Medulla oblongata (tissue), 1 donor: ENCODE results near the gene C11orf42.
"Not testable (repeated sequence)": the region's sequence is repeated elsewhere in the genome, so short reads cannot be mapped to it uniquely, and the experiment has no call there.

ENCODE experiments used
- DNase-seq: peaks from one replicate; pipeline ENCODE4 v3.0.0-alpha.2; 2015; ENCODE audit errors: extremely low spot score

Gene C11orf42

DNA sequence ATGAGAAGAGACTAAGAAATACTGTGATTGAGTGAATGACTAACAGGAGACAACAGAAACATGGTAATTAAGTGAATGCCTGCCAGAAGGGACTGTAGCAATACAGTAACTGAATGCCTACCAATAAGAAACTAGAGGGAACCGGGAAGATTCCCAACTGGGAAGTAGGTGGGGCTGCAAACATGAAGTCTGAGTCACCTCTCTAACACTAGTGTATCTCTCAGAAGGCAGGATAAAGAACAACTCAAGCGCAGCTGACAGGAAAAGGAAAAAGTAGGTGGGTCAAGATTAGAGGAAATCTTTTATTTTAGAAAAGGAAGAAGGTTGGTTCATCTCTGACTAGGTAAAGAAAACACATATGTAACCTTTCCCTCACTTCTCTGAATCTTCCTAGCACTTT, 14.0 kb downstream of the C11orf42 start:
- no peak for DNase-seq

DNA sequence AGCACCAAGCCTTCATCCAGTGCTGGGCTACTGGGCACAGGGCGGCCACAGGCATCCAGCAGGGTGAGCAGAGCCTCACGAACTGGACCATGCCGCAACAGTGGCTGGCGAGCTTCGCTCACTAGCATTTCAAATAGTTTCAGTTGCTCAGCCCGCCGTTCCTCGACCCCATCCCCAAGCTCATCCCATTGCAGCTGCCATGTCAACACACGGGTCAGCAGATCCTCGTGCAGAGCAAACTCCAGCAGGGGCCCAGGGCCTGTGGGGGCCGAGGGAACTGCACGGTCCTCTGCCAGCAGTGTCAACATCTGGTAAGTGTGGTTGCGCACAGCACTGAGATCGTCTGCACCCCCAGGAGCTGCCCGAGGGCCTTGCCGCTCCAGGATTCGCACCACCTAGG, 18.5 kb downstream of the C11orf42 start:
- DNase-seq = no peak

DNA sequence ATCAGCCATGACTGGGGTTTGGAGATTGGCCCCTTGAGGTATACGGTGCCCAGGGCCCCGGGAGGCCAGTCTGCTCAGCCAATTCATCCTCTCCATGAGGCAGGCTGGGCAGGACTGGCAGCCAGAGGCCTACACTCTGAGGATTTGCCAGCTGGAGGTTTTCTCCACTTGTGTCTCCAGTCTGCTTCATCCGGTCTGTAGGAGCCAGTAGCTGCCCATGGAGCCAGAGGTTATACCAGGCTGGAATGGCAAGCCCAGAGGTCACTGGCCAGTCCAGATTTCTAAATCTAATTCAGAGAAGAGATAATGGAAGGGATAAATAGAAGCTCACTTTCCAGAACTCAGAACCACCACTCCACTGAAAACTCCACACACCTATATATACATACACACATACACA, 19.1 kb downstream of the C11orf42 start:
- DNase-seq = no peak

DNA sequence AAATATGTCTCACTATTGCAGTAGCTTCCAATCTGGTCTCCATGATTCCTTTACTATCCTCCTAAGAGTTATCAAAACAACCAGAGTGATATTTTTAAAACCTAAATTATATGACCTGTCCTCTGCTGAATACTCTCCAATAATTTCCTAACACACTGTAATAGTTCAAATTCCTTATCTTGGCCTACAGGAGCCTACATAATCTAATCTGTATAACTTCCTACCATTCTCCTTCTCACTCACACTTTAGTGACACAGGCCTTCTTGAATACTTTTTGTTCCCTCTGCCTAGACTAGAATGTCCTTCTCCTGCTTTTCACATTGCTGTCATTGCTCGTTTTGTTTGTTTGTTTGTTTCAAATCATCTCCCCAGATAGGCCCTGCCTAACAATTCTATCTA, 19.7 kb downstream of the C11orf42 start:
- DNase-seq = no peak

DNA sequence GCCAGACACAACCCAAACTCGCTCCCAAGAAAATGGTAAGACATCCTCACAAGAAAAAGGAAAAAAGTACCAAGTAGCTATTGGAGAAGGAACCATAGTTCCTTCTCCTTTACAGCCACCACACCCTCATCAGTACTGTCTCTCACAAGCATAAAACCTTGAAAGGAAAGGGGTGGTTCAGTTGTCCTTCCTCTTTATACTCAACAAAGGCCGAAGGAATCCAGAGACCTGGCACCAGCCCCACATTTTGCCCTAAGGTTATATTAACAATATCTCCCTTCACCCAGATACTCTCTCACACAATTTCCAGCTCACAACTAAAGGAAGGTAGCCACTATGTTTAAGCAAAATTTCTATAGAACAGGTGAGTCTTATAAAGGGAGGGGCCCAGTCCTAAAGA, 20.5 kb downstream of the C11orf42 start:
- DNase-seq = no peak

DNA sequence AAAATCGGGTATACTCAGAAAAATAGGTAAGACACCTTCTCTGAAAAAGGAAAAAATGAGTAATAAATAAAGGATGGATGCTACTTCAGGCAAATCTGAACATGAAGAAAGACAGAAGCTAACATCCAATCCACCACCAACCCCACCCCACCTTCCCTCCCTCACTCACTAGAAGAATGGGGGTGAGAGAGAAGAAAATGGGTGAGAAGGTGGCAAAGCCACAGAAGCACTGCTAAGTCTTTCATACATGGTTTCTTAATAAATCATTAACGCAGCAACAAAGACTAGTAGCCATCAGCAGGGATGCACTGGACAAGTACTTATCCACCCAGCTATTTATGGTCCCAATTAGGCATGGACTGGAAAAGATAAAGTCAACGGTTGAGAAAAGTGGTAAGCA, 23.2 kb downstream of the C11orf42 start:
- DNase-seq = no peak

DNA sequence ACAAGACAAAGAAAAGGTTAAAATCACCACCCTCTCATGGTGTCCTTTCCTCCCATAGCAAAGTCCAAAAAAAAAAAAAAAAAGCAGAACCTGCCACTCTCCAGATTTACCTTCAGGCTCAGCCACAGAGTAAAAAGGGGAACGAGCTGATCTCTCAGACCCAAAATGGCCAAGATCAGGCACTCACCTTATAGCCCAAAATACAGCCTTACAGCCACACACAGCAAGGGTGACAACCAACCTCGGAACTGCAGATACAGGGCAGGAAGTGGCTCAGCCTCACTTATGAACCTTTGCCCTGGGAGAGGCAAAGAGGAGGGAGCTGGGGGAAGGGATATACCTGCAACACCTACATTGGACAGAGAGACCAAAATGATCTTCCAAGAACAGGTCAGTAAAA, 24.6 kb downstream of the C11orf42 start:
- DNase-seq = no peak

DNA sequence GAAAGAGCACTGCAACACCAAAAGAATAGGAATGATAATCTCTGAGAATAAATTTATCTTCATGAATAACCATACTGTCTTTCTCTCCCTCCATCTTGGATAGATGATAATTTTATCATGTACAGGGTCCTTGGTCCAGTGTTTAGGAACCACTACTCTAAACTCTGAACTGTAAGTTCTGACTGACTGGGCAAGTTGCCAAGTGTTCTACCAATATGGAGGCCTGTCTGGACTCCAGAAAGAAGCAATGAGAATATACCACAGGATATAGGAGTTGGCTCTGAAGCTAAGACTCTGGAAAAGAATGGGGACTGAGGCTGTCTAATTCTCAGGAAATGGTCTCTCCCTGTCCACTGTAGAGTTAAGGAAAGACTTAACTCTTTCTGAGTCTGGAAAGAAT, 27.5 kb downstream of the C11orf42 start:
- no peak for DNase-seq

DNA sequence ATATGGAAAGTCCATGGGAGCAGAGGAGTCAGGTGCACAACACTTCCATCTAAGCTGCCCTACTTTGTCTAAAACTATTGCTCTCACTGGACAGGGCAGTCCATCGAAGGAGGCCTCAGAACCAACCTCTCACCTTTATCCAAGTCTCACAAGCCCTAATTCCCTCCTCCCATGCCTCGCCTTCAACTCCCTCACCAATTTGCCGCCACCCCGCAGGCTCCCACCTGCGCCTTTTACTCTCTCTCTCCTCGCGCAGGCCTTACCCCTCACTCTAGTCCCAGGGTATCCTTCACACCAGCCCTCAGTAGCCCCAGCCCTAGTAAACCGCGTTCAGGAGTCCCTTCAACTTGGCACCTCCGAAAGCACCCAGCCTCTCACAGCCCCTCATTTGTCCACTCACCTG, 28.6 kb downstream of the C11orf42 start:
- no peak for DNase-seq

DNA sequence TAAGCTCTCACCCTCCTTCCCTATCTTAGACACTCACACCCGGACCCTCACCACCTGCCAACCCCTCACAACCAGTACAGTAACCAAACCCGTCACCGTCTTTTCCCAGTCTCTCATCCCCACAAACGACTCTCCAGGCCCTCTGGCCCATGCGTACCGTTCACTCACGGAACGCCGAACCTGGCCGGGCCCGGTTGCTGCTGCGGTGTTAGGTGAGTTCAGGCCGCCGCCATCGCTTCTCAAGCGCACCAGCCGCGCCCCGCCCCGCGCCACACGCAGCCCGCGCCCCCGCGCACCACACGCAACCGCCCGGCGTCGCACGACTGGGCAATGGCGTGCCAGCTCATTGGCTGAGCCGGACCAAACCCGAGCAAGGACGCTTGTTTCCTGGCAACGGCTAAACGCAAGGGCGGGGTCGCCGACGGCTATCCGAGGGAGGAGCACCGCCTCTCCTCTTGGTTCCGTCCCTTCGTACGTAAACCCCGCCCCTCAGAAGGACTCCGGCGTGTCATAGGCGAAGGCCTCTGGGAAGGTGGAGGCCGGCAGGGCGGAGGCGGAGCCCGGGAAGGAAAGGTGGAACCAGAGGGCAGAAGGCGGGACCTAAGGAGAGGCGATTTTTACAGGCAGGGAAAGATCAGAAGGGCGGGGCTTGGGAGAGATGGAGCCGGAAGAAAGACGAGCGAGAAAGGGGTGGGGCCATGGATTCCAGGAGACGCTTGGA, 29.2 kb downstream of the C11orf42 start, which contains the start of gene FHIP1B:
Gene FHIP1B (minus strand): TSS at position 250 of the 721 bp plus-strand sequence. CDS start 10,120 bp downstream, outside the sequence.
- DNase-seq = peak; percentile 99

DNA sequence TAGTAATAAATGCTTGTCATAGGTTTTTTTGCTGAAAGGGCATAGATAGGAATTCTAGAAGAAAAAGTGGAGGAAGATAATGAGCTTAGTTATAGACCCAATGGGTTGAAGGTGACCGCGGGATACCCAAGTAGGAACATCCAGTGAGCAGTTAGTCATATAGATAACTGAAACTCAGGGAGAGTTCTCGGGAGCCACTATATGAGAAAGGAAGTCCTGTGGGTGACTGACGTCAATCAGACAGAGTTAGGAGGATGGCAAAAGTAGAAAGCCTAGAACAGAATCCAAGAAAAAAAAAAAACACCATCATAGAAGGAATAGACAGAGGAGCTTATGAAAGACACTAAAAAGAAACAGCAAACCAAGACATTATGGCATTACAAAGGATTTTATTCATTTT, 31.9 kb downstream of the C11orf42 start:
- no peak for DNase-seq

DNA sequence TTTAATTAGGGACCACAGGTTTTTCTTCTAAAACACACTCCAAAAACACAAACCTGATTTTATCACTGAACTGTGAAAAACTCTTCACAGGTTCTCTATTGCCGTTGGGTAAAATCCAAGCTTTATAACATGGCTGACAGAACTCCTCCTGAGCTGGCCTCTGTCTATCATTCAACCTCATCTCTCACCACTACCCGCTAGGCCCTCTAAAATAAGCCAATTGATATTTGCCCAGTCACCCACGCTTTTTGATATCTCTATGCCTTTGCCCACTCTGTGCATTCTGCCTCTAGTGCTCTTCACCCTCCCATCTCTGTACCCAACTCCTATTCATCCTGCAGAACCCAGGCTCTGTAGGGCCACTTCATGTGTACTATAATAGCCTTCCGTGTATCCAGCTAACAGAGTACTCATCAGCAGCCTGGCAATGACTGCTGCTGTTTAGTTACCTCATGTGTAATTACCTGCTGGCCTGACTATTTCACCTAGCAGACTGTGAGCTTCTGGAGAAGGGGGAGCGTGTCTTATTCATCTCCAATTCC, 32.5 kb downstream of the C11orf42 start:
- DNase-seq = no peak

DNA sequence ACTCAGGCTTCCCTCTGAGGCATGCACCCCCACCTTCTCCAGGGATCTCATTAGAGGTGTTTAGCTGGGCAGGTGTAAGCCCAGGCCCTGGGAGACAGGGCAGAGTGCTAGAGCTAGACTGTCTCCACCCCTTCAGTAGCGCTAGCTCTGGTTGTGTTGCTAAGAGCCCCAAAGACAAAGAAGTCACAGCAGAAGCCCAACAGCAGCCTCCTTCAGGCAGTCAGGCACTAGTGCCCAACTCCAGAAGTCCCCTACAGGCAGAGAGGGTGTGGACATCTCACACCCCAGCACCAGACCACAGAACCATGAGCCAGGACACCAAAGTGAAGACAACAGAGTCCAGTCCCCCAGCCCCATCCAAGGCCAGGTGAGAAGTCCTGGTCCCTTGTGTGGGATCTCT, 33.5 kb downstream of the C11orf42 start, which contains the start of gene CNGA4:
Gene CNGA4 (plus strand): TSS at position 188 of the 400 bp plus-strand sequence. CDS start 118 bp downstream, at position 306.
- no peak for DNase-seq

DNA sequence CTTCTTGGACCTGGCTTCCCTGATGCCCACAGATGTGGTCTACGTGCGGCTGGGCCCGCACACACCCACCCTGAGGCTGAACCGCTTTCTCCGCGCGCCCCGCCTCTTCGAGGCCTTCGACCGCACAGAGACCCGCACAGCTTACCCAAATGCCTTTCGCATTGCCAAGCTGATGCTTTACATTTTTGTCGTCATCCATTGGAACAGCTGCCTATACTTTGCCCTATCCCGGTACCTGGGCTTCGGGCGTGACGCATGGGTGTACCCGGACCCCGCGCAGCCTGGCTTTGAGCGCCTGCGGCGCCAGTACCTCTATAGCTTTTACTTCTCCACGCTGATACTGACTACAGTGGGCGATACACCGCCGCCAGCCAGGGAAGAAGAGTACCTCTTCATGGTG, 34.8 kb downstream of the C11orf42 start:
- no peak for DNase-seq

DNA sequence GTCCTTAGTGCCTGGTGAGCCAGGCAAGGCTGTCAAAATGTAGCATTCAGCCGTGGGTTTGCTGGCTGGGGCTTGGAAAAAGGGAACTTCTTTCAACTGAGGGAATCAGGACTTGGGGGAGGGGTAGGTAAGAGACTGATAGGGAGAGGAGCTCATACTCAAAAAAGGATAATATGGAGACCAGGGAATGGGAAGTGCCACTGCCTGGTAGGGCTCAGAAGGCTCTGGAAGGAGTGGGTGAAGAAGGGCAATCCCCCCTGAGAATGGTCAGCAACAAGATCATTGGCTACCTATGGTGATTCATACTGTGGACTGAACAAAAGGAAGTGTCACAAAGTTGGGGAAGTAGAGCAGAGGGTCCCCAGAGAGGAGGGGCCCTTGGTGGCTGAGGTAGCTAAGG, 35.4 kb downstream of the C11orf42 start:
- DNase-seq = no peak

DNA sequence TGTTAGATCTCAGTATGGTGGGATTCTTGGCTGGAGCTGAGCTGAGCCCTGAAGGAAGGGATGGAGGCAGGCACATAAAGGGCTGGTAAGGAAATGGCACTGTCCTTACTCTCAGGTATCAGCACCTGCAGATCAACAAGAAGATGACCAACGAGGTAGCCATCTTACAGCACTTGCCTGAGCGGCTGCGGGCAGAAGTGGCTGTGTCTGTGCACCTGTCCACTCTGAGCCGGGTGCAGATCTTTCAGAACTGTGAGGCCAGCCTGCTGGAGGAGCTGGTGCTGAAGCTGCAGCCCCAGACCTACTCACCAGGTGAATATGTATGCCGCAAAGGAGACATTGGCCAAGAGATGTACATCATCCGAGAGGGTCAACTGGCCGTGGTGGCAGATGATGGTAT, 36.0 kb downstream of the C11orf42 start:
- no peak for DNase-seq

DNA sequence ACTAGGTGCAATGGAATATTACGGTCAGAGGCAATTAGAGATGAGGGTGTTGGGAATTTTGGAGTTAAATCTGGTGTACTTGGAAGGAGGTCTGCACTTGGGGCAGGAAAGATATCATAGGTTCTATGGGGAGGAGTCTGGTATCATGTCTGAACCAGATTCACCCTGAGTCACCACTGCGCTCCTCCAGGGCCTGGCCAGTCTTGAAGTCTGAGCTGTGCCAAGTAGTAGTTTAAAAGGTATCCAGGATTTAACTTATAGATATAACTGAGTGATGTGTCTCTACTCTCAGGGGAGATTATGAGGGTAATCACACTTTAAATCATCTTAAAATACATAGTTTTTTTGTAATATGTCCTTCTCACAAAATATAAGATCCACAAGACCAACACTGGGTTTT, 40.2 kb downstream of the C11orf42 start:
- DNase-seq = no peak

DNA sequence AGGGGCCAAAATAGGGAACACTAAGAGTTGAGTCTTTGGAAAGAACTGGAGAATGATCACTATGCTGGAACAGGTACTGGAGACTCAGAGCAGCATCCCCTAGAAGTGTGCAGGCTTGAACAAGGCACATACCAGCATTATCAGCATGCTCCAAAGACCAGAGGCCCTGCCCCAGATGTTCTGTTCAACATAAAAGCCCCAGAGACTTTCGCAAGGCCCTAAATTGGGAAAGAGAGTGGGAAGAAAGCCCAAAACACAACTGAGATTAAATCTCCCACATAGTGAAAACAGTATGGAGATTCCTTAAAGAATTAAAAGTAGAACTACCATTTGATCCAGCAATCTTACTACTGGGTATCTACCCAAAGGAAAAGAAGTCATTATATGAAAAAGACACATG, 42.9 kb downstream of the C11orf42 start:
- no peak for DNase-seq

DNA sequence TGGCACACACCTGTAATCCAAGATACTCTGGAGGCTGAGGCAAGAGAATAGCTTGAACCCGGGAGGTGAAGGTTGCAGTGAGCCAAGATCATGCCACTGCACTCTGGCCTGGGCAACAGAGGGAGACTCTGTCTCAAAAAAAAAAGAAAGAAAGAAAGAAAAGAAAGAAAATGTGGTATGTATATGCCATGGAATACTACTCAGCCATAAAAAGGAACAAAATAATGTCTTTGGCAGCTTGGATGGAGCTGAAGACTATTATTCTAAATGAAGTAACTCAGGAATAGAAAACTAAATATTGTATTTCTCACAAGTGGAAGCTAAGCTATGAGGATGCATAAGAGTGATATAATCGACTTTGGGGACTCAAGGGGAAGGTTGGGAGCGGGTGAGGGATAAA, 43.5 kb downstream of the C11orf42 start:
- not testable (repeated sequence) for DNase-seq

DNA sequence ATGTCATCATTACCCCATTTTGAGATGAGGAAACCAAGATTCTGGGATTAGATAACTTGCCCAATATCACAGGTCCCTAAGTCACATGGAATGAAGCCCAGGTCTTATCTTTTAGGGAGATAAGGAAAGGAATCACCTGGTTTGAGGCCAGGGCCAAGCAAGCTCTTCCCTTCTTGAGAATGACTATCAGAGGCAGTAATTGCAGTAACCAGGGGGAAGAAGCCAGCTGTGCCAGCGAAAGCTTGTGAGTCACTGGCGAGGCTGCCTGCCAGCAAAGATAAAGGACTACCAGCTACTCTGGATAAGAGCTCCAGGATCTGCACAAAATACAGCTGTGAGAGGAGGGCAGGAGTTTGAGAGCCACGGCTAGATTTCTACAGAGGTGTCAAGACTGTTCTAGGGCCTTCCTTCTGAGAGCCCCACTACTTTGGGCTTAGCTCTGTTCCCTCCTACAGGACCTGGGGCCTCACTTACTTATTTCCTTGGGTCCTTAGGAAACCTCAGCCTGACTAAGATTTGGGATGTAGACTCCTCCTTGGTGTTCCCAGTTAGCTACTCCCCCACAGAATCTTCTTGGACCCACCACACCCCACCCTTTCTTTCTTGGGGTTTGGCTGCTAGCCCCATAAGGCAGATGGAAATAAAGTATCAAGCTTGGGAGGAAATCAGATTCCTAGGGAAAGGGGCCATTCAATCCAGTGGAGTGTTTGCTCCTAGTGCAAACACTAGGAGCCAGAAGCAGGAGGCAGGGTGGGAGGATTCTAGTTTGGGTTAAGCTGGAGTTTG, 44.6 kb downstream of the C11orf42 start:
- DNase-seq = no peak

DNA sequence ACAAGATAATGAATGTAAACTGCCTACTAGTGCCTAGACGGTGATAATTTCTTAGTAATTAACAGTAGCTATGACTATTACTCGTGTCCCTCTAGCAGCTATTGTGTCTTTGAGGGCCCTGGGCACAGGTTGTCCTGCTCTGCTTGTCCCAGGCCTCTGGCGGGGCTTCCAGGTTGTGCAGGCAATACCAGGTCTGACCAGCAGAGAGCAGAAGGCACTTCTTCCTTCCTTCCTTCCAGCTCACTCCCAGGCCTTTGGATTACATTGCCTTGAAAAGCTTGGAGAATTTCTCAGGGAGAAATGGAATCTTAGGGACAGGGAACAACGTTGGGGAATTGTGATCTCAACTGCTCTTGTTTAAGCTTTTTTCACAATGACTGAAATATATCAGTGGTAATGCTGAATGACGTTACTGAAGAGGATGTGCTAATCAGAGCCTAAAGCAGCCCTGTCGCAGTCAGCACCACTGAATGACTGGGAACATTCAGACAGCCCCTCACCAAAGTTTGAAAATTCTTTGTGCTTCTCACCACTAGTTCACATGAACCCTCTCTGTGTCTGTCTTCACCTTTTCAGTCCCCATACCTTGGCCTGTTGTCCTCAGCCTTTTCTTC, 45.9 kb downstream of the C11orf42 start:
- peak; percentile 58 for DNase-seq

DNA sequence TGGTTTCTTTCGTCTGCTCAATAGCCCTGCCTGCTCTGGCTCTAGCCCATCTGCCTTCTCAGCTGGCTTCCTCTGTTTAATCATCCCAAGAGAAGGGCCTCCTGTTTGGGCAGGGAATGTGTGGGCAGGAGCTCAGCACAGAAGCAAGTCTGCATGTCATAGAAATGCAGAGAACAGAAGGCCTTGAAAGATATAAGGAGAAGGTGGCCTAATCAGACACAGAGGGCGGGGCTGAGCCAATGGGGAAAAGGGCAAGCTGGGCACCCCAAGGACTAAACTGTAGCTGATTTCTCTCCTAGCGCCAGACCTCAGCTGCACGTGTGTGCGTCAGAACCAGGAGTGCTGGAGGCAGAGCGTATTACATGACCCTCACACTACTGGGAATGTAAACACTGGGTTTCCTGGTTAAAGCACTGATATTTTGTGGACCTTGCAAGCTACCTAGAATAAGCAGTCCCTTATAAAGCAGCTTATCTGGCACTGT, 46.7 kb downstream of the C11orf42 start:
- DNase-seq = no peak
